ENCODE data around the gene GGACT. TPM values are rescaled to one million over a fixed set of nuclear protein-coding genes. Genes with fewer than 3 reads are reported as not detected.
A peak's percentile ranks its signal among the peaks of the same experiment; 100 is the strongest.

Gene GGACT
- total RNA-seq, 1 experiment from 2014 or later, result 3.8 TPM

DNA sequence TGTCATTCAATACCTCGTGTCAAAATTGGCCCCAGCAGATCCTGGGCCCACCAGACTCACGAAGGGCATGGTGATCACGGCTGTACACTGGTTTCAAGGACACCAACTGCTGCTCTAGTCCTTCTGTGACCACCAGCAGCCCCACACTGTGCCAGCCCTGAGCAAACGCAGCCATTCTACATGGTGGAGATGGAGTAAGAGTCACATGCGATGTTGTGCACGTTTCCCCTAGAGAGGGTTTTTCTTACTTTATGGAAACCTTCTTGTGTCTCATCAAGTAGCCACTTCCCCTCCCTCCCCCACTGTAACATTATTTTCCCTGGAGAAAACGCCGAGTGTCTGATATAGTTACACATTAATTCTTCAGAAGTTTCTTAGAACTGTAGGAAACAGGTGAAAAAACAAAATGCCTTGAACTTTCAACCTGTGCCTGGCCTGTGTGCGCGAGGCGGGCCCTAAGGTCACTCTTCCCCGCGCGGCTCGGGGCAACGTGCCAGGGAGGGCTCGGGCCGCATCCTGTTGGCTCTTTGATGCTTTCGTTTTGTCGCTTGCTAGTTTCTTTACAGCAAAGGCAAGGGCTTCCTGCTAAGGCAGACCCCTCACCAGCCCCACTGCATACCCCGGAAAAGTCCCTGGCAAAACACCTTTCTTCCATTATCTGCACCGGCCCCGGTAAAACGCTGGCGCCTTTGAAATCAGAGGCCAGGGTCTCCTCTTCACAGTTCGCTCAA, 44.6 kb downstream of the GGACT start:
- no peaks in the 10 kb centered on the region for H3K36me3 ChIP-seq (ENCODE audit: insufficient read depth, low read length, poor library complexity, severe bottlenecking)
- POLR2A ChIA-PET (ENCODE audit: low non-redundant PET), result no interaction called here
- H3K4me3 ChIP-seq (ENCODE audit: low read depth, low read length, poor library complexity, severe bottlenecking), result no peak overlapping the region
- no peaks in the 10 kb centered on the region for H3K27me3 ChIP-seq (replicated peaks; ENCODE audit: insufficient read depth, low read depth, low read length, poor library complexity)
- peaks cover 24% of the 10 kb centered on the region for H3K4me1 ChIP-seq (ENCODE audit: insufficient read depth, low read length, poor library complexity, severe bottlenecking)
- H3K27ac ChIP-seq (ENCODE audit: low read depth, low read length, poor library complexity, severe bottlenecking), result peak overlapping the region; percentile 5
- intact Hi-C loops (cut with micrococcal nuclease; ENCODE audit: unreplicated experiment), result no loop called here
- no peaks in the 10 kb centered on the region for H3K9me3 ChIP-seq (ENCODE audit: low read depth, low read length, poor library complexity, severe bottlenecking)
- no TSS peak for BruUV-seq (replicated peaks)
- CTCF ChIA-PET, result no interaction called here
- no peak for DNase-seq (ENCODE audit: low spot score)
- TF ChIP-seq, protein P1, sequence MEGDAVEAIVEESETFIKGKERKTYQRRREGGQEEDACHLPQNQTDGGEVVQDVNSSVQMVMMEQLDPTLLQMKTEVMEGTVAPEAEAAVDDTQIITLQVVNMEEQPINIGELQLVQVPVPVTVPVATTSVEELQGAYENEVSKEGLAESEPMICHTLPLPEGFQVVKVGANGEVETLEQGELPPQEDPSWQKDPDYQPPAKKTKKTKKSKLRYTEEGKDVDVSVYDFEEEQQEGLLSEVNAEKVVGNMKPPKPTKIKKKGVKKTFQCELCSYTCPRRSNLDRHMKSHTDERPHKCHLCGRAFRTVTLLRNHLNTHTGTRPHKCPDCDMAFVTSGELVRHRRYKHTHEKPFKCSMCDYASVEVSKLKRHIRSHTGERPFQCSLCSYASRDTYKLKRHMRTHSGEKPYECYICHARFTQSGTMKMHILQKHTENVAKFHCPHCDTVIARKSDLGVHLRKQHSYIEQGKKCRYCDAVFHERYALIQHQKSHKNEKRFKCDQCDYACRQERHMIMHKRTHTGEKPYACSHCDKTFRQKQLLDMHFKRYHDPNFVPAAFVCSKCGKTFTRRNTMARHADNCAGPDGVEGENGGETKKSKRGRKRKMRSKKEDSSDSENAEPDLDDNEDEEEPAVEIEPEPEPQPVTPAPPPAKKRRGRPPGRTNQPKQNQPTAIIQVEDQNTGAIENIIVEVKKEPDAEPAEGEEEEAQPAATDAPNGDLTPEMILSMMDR (conservative IDR thresholded peaks at IDR 0.05; ENCODE audit: low read depth, low read length), result no peak
- no peak for TF ChIP-seq EZH2 (IDR thresholded peaks at IDR 0.05; ENCODE audit: borderline replicate concordance, low read depth, low read length, poor library complexity, severe bottlenecking)

DNA sequence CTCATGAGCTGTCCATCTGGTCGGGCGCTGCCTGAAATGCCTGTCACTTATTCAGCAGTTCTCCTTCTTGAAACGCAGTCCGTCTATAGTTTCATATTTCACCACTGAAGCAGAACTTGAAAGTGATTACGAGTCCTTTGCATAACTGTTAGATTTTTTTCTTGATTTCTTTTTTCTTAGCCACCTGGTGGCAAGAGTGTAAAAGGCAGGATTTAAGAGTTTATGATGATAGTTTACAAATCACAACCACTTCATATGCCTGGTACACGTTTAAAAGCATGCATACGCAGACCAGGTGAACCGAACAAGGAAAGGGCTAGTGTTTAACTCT, 45.8 kb downstream of the GGACT start:
- peak overlapping the region; percentile 4 for H3K4me3 ChIP-seq (ENCODE audit: low read depth, low read length, poor library complexity, severe bottlenecking)
- no peaks in the 10 kb centered on the region for H3K27me3 ChIP-seq (replicated peaks; ENCODE audit: insufficient read depth, low read depth, low read length, poor library complexity)
- peaks cover 24% of the 10 kb centered on the region for H3K4me1 ChIP-seq (ENCODE audit: insufficient read depth, low read length, poor library complexity, severe bottlenecking)
- DNase-seq (ENCODE audit: low spot score), result peak; percentile 83
- H3K27ac ChIP-seq (ENCODE audit: low read depth, low read length, poor library complexity, severe bottlenecking), result peak overlapping the region; percentile 59
- BruUV-seq (replicated peaks), result no TSS peak
- CTCF ChIA-PET, result interaction anchor here (0.6 to 0.8 kb wide), 2 partner anchors 43 to 412 kb away, joined by 3 to 4 read pairs; no protein-coding TSS in a partner anchor
- TF ChIP-seq, protein P1 (conservative IDR thresholded peaks at IDR 0.05; ENCODE audit: low read depth, low read length), result peak; percentile 72
- TF ChIP-seq EZH2 (IDR thresholded peaks at IDR 0.05; ENCODE audit: borderline replicate concordance, low read depth, low read length, poor library complexity, severe bottlenecking), result no peak
- intact Hi-C loops (cut with micrococcal nuclease; ENCODE audit: unreplicated experiment), result no loop called here
- POLR2A ChIA-PET (ENCODE audit: low non-redundant PET), result no interaction called here
- no peaks in the 10 kb centered on the region for H3K36me3 ChIP-seq (ENCODE audit: insufficient read depth, low read length, poor library complexity, severe bottlenecking)
- no peaks in the 10 kb centered on the region for H3K9me3 ChIP-seq (ENCODE audit: low read depth, low read length, poor library complexity, severe bottlenecking)

- DNase-seq (ENCODE audit: low spot score), result peak; percentile 47
- CTCF ChIA-PET, result interaction anchor here (0.6 to 0.8 kb wide), 2 partner anchors 42 to 411 kb away, joined by 3 to 4 read pairs; no protein-coding TSS in a partner anchor
- POLR2A ChIA-PET (ENCODE audit: low non-redundant PET), result no interaction called here
- Histone ChIP-seq H3K27ac (ENCODE audit: low read depth, low read length, poor library complexity, severe bottlenecking) (peak overlapping the region; percentile 59), H3K4me3 (ENCODE audit: low read depth, low read length, poor library complexity, severe bottlenecking) (peak overlapping the region; percentile 4), H3K27me3 (replicated peaks; ENCODE audit: insufficient read depth, low read depth, low read length, poor library complexity) (no peaks in the 10 kb centered on the region), H3K9me3 (ENCODE audit: low read depth, low read length, poor library complexity, severe bottlenecking) (no peaks in the 10 kb centered on the region), H3K4me1 (ENCODE audit: insufficient read depth, low read length, poor library complexity, severe bottlenecking) (peaks cover 24% of the 10 kb centered on the region), H3K36me3 (ENCODE audit: insufficient read depth, low read length, poor library complexity, severe bottlenecking) (no peaks in the 10 kb centered on the region)
- TF ChIP-seq EZH2 (IDR thresholded peaks at IDR 0.05; ENCODE audit: borderline replicate concordance, low read depth, low read length, poor library complexity, severe bottlenecking), result no peak
- TF ChIP-seq, protein P1 (conservative IDR thresholded peaks at IDR 0.05; ENCODE audit: low read depth, low read length), result no peak
- intact Hi-C loops (cut with micrococcal nuclease; ENCODE audit: unreplicated experiment), result no loop called here
- TSS peak; percentile 55 for BruUV-seq (replicated peaks)
These were observed 46.4 kb downstream of the GGACT start for GRCh38 chr13:100541897-100542825.

All from A673 (cell line).